SK-N-SH treated with all-trans-retinoic acid at 6 μM for 48 hours (cell line): ENCODE data around the gene CNTD1.

Source experiments
- ATAC-seq: fragments of 200-7000 bp; cut with Tn5 transposase; 3 replicates; pipeline ENCODE4 v1.9.1; 2020; ENCODE audit warnings: mild to moderate bottlenecking, moderate library complexity
- ARNTL ChIP-seq: fragments of 450-650 bp; formaldehyde crosslinking; IDR thresholded peaks from 2 replicates; pipeline ENCODE4 v1.5.0; 2020; ENCODE audit warnings: low read depth, mild to moderate bottlenecking, moderate library complexity, borderline replicate concordance
- BACH2 ChIP-seq: fragments of 250-450 bp; sonication (Bioruptor Pico); IDR thresholded peaks from 2 replicates; pipeline ENCODE4 v1.9.0; 2021; ENCODE audit warnings: mild to moderate bottlenecking, borderline replicate concordance
- CSDC2 ChIP-seq: fragments of 250-450 bp; sonication (Bioruptor Pico); IDR thresholded peaks from 2 replicates; pipeline ENCODE4 v1.5.0; 2020; ENCODE audit warnings: mild to moderate bottlenecking, moderate library complexity
- ESRRG ChIP-seq: fragments of 250-450 bp; sonication (Bioruptor Pico); IDR thresholded peaks from 2 replicates; pipeline ENCODE4 v1.6.1; 2021; ENCODE audit warnings: mild to moderate bottlenecking
- GLIS3 ChIP-seq: fragments of 250-450 bp; sonication (Bioruptor Pico); IDR thresholded peaks from 2 replicates; pipeline ENCODE4 v1.5.0; 2020; ENCODE audit warnings: mild to moderate bottlenecking, moderate library complexity
- ISL1 ChIP-seq: fragments of 250-450 bp; sonication (Bioruptor Pico); IDR thresholded peaks from 2 replicates; pipeline ENCODE4 v2.1.2; 2022; ENCODE audit warnings: mild to moderate bottlenecking, moderate library complexity
- OSR1 ChIP-seq: fragments of 250-450 bp; sonication (Bioruptor Pico); IDR thresholded peaks from 2 replicates; pipeline ENCODE4 v1.8.0; 2022; ENCODE audit warnings: moderate library complexity, mild to moderate bottlenecking, inconsistent platforms
- PPARA ChIP-seq: fragments of 250-450 bp; sonication (Bioruptor Pico); IDR thresholded peaks from 2 replicates; pipeline ENCODE4 v1.5.0; 2020; ENCODE audit warnings: mild to moderate bottlenecking, borderline replicate concordance
- RARB ChIP-seq: fragments of 250-450 bp; sonication (Bioruptor Pico); IDR thresholded peaks from 2 replicates; pipeline ENCODE4 v1.8.0; 2021; ENCODE audit warnings: mild to moderate bottlenecking, moderate library complexity
- TCF4 ChIP-seq: fragments of 250-450 bp; sonication (Bioruptor Pico); IDR thresholded peaks from 2 replicates; pipeline ENCODE4 v1.8.0; 2021; ENCODE audit warnings: mild to moderate bottlenecking, moderate library complexity, borderline replicate concordance
- TOX ChIP-seq: fragments of 250-450 bp; sonication (Bioruptor Pico); IDR thresholded peaks from 2 replicates; pipeline ENCODE4 v1.8.0; 2021; ENCODE audit warnings: mild to moderate bottlenecking, moderate library complexity, borderline replicate concordance
- ZC3H10 ChIP-seq: fragments of 250-450 bp; sonication (Bioruptor Pico); IDR thresholded peaks from 2 replicates; pipeline ENCODE4 v1.5.1; 2021; ENCODE audit warnings: mild to moderate bottlenecking, moderate library complexity
- ZFP3 ChIP-seq: fragments of 250-450 bp; sonication (Bioruptor Pico); IDR thresholded peaks from 2 replicates; pipeline ENCODE4 v1.5.0; 2020; ENCODE audit warnings: mild to moderate bottlenecking, moderate library complexity
- ZFP30 ChIP-seq: fragments of 450-650 bp; formaldehyde crosslinking; IDR thresholded peaks from 2 replicates; pipeline ENCODE4 v1.5.0; 2022; ENCODE audit warnings: mild to moderate bottlenecking, moderate library complexity
- ZNF565 ChIP-seq: fragments of 450-650 bp; formaldehyde crosslinking; conservative IDR thresholded peaks from 2 replicates; pipeline ENCODE4 v1.5.0; 2020; ENCODE audit warnings: low read depth, mild to moderate bottlenecking, moderate library complexity
- ZNF70 ChIP-seq: fragments of 450-650 bp; formaldehyde crosslinking; IDR thresholded peaks from 2 replicates; pipeline ENCODE4 v1.5.0; 2020; ENCODE audit warnings: mild to moderate bottlenecking, moderate library complexity
- ZNF8 ChIP-seq: fragments of 450-650 bp; formaldehyde crosslinking; IDR thresholded peaks from 2 replicates; pipeline ENCODE4 v1.5.0; 2020; ENCODE audit warnings: mild to moderate bottlenecking, moderate library complexity
- TF ChIP-seq, protein P1 (sequence below): fragments of 250-450 bp; sonication (Bioruptor Pico); IDR thresholded peaks from 2 replicates; pipeline ENCODE4 v1.8.0; 2020; ENCODE audit warnings: mild to moderate bottlenecking, moderate library complexity, borderline replicate concordance
- TF ChIP-seq, protein P2 (sequence below): fragments of 250-450 bp; sonication (Bioruptor Pico); IDR thresholded peaks from 2 replicates; pipeline ENCODE4 v1.5.1; 2020; ENCODE audit warnings: low read depth, mild to moderate bottlenecking, moderate library complexity
- TF ChIP-seq, protein P3 (sequence below): fragments of 250-450 bp; sonication (Bioruptor Pico); IDR thresholded peaks from 2 replicates; pipeline ENCODE4 v1.5.1; 2021; ENCODE audit warnings: mild to moderate bottlenecking, moderate library complexity
- TF ChIP-seq, protein P4 (sequence below): fragments of 250-450 bp; sonication (Bioruptor Pico); IDR thresholded peaks from 2 replicates; pipeline ENCODE4 v1.5.0; 2020; ENCODE audit warnings: mild to moderate bottlenecking, moderate library complexity
- TF ChIP-seq, protein P5 (sequence below): fragments of 250-450 bp; sonication (Bioruptor Pico); IDR thresholded peaks from 2 replicates; pipeline ENCODE4 v1.8.0; 2021; ENCODE audit warnings: low read depth, mild to moderate bottlenecking, moderate library complexity, borderline replicate concordance

The CNTD1 gene

DNA sequence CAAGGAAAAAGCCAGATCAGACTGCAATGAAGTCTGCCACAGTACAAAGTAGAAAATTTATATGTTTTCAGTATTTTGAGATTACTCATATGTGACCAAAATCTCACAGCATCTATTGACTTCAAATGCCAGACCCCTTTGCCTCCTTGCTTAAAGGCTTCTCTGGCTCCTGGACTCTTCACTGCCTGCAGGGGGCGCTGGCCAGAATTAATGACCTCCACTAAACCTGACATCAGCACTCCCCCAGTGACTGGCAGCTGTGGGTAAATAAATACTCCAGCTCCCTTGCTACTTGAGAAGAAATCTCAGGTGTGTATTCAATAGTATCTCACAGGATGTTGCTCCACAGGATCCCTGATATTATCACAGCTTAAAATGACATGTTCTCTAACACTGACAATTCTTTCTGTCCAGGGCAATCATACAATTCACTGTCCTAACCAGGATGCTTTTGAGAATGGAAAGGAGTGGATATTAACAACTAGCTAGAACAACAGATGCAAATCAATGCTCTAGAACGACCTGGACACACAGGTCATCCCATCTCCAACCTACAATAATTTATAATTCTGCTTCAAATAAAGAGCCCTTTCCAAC, 21.4 kb downstream of the CNTD1 start:
- TF ChIP-seq BACH2 (CRISPR knock-in tag), result no peak
- TF ChIP-seq ZC3H10 (CRISPR knock-in tag), result no peak
- TF ChIP-seq, protein P1, sequence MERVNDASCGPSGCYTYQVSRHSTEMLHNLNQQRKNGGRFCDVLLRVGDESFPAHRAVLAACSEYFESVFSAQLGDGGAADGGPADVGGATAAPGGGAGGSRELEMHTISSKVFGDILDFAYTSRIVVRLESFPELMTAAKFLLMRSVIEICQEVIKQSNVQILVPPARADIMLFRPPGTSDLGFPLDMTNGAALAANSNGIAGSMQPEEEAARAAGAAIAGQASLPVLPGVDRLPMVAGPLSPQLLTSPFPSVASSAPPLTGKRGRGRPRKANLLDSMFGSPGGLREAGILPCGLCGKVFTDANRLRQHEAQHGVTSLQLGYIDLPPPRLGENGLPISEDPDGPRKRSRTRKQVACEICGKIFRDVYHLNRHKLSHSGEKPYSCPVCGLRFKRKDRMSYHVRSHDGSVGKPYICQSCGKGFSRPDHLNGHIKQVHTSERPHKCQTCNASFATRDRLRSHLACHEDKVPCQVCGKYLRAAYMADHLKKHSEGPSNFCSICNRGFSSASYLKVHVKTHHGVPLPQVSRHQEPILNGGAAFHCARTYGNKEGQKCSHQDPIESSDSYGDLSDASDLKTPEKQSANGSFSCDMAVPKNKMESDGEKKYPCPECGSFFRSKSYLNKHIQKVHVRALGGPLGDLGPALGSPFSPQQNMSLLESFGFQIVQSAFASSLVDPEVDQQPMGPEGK (CRISPR knock-in tag), result no peak
- TF ChIP-seq, protein P2, sequence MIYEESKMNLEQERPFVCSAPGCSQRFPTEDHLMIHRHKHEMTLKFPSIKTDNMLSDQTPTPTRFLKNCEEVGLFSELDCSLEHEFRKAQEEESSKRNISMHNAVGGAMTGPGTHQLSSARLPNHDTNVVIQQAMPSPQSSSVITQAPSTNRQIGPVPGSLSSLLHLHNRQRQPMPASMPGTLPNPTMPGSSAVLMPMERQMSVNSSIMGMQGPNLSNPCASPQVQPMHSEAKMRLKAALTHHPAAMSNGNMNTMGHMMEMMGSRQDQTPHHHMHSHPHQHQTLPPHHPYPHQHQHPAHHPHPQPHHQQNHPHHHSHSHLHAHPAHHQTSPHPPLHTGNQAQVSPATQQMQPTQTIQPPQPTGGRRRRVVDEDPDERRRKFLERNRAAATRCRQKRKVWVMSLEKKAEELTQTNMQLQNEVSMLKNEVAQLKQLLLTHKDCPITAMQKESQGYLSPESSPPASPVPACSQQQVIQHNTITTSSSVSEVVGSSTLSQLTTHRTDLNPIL (CRISPR knock-in tag), result no peak
- no peak for TF ChIP-seq ZNF565
- TF ChIP-seq ZFP30, result no peak
- no peak for TF ChIP-seq OSR1
- TF ChIP-seq RARB (CRISPR knock-in tag), result no peak
- TF ChIP-seq ZFP3 (CRISPR knock-in tag), result no peak
- TF ChIP-seq ZNF70 (CRISPR knock-in tag), result no peak
- no peak for TF ChIP-seq TOX (CRISPR knock-in tag)
- TF ChIP-seq ARNTL, result no peak
- TF ChIP-seq CSDC2 (CRISPR knock-in tag), result no peak
- TF ChIP-seq GLIS3, result no peak
- TF ChIP-seq, protein P3, sequence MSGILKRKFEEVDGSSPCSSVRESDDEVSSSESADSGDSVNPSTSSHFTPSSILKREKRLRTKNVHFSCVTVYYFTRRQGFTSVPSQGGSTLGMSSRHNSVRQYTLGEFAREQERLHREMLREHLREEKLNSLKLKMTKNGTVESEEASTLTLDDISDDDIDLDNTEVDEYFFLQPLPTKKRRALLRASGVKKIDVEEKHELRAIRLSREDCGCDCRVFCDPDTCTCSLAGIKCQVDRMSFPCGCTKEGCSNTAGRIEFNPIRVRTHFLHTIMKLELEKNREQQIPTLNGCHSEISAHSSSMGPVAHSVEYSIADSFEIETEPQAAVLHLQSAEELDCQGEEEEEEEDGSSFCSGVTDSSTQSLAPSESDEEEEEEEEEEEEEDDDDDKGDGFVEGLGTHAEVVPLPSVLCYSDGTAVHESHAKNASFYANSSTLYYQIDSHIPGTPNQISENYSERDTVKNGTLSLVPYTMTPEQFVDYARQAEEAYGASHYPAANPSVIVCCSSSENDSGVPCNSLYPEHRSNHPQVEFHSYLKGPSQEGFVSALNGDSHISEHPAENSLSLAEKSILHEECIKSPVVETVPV (CRISPR knock-in tag), result no peak
- TF ChIP-seq ISL1, result no peak
- no peak for TF ChIP-seq ZNF8 (CRISPR knock-in tag)
- TF ChIP-seq, protein P4, sequence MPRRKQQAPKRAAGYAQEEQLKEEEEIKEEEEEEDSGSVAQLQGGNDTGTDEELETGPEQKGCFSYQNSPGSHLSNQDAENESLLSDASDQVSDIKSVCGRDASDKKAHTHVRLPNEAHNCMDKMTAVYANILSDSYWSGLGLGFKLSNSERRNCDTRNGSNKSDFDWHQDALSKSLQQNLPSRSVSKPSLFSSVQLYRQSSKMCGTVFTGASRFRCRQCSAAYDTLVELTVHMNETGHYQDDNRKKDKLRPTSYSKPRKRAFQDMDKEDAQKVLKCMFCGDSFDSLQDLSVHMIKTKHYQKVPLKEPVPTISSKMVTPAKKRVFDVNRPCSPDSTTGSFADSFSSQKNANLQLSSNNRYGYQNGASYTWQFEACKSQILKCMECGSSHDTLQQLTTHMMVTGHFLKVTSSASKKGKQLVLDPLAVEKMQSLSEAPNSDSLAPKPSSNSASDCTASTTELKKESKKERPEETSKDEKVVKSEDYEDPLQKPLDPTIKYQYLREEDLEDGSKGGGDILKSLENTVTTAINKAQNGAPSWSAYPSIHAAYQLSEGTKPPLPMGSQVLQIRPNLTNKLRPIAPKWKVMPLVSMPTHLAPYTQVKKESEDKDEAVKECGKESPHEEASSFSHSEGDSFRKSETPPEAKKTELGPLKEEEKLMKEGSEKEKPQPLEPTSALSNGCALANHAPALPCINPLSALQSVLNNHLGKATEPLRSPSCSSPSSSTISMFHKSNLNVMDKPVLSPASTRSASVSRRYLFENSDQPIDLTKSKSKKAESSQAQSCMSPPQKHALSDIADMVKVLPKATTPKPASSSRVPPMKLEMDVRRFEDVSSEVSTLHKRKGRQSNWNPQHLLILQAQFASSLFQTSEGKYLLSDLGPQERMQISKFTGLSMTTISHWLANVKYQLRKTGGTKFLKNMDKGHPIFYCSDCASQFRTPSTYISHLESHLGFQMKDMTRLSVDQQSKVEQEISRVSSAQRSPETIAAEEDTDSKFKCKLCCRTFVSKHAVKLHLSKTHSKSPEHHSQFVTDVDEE (CRISPR knock-in tag), result no peak
- no peak for TF ChIP-seq ESRRG (CRISPR knock-in tag)
- TF ChIP-seq, protein P5, sequence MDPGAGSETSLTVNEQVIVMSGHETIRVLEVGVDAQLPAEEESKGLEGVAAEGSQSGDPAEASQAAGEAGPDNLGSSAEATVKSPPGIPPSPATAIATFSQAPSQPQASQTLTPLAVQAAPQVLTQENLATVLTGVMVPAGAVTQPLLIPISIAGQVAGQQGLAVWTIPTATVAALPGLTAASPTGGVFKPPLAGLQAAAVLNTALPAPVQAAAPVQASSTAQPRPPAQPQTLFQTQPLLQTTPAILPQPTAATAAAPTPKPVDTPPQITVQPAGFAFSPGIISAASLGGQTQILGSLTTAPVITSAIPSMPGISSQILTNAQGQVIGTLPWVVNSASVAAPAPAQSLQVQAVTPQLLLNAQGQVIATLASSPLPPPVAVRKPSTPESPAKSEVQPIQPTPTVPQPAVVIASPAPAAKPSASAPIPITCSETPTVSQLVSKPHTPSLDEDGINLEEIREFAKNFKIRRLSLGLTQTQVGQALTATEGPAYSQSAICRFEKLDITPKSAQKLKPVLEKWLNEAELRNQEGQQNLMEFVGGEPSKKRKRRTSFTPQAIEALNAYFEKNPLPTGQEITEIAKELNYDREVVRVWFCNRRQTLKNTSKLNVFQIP (CRISPR knock-in tag), result no peak
- TF ChIP-seq, all 23 proteins: peak for 0
- peak; percentile 41 for ATAC-seq

DNA sequence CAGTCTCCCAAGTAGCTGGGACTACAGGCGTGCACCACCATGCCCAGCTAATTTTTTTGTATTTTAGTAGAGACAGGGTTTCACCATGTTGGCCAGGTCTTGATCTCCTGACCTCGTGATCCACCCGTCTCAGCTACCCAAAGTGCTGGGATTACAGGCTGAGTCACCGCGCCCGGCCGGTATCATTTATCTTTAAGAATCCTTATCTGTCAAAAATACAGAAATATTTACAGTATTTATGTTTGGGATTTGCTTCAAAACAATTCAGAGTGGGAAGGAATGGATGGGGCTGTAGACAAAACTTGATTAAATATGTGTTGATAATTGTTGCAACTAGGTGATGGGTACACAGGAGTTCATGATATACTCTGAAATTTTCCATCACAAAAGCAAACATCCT, 22.5 kb downstream of the CNTD1 start:
- no peak for ATAC-seq
- TF ChIP-seq CSDC2 (CRISPR knock-in tag), result no peak
- TF ChIP-seq ZFP30, result no peak
- no peak for TF ChIP-seq TOX (CRISPR knock-in tag)
- TF ChIP-seq, protein P1 (CRISPR knock-in tag), result no peak
- TF ChIP-seq ARNTL, result no peak
- TF ChIP-seq GLIS3, result no peak
- TF ChIP-seq ZNF565, result no peak
- TF ChIP-seq TCF4 (CRISPR knock-in tag), result no peak
- no peak for TF ChIP-seq BACH2 (CRISPR knock-in tag)
- TF ChIP-seq RARB (CRISPR knock-in tag), result no peak
- no peak for TF ChIP-seq PPARA (CRISPR knock-in tag)
- TF ChIP-seq, protein P4 (CRISPR knock-in tag), result no peak
- TF ChIP-seq, protein P3 (CRISPR knock-in tag), result no peak
- TF ChIP-seq OSR1, result no peak
